ENCODE measurements around the gene CDC42EP3. TPM values are rescaled to one million over a fixed set of nuclear protein-coding genes. Genes with fewer than 3 reads are reported as not detected.

CDC42EP3 gene
- total RNA-seq, 2 donors from 2014 or later = 42.2 to 57.4 TPM

DNA sequence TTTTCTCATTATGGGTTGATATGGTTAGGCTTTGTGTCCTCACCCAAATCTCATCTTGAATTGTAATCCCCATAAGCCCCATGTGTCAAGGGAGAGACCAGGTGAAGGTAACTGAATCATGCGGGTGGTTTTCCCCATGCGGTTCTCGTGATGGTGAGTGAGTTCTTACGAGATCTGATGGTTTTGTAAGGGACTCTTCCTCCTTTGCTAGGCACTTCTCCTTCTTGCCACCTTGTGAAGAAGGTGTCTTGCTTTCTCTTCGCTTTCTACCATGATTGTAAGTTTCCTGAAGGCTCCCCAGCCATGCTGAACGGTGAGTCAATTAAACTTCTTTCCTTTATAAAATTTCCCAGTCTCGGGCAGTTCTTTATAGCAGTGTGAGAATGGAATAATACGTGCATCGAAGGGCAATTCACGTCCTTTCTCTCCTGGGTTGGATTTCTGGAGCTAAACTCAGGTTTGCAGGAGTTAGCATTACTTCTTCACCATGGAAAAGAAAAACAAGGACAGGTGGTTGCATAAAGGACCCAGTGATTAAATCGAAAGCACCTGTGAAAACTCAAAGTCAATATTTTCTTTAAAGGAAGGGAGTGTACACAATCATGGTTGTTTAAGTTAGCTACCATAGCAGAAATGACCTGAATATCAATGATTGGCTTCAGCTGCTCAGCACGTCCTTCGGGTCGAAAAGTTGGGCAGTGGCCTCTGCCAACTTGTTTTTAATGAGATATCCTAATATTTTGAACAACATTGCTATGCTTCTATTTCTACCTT lies 54.1 kb downstream of the CDC42EP3 start:
- Histone ChIP-seq H3K9me3 (no peaks in the 10 kb centered on the region), H3K27me3 (replicated peaks; ENCODE audit: insufficient read depth) (no peaks in the 10 kb centered on the region), H3K36me3 (no peaks in the 10 kb centered on the region), H3K27ac (peak overlapping the region; percentile 80 to 82), H3K4me3 (no peak overlapping the region), H3K4me1 (ENCODE audit: control insufficient read depth in 1 of 2, low read depth in 2 of 2) (peaks cover 41 to 65% of the 10 kb centered on the region in 2 donors)
- no peak for DNase-seq (ENCODE audit: low spot score)
- TF ChIP-seq, protein P1, sequence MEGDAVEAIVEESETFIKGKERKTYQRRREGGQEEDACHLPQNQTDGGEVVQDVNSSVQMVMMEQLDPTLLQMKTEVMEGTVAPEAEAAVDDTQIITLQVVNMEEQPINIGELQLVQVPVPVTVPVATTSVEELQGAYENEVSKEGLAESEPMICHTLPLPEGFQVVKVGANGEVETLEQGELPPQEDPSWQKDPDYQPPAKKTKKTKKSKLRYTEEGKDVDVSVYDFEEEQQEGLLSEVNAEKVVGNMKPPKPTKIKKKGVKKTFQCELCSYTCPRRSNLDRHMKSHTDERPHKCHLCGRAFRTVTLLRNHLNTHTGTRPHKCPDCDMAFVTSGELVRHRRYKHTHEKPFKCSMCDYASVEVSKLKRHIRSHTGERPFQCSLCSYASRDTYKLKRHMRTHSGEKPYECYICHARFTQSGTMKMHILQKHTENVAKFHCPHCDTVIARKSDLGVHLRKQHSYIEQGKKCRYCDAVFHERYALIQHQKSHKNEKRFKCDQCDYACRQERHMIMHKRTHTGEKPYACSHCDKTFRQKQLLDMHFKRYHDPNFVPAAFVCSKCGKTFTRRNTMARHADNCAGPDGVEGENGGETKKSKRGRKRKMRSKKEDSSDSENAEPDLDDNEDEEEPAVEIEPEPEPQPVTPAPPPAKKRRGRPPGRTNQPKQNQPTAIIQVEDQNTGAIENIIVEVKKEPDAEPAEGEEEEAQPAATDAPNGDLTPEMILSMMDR (IDR thresholded peaks at IDR 0.05) = no peak
- ATAC-seq (ENCODE audit: insufficient number of reproducible peaks, low FRiP score, low read depth) = no peak

DNA sequence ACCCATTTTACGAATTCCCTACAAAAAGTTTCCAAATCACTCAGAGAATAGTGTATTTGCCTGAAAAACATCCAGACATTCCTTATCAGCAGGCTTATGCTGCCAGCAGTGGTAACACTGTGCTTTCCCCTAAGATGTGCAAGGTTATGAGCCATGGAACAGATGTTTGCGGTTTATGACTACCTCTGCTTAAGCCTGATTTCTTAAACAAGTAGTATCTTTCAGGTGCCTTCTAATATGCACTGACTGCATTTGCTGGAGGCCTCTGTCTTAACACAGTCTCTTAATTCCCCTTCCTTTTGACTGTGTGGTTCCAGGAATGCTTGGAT lies 54.8 kb downstream of the CDC42EP3 start:
- no peak for DNase-seq (ENCODE audit: low spot score)
- ATAC-seq (ENCODE audit: insufficient number of reproducible peaks, low FRiP score, low read depth) = no peak
- TF ChIP-seq, protein P1 (IDR thresholded peaks at IDR 0.05) = no peak

DNA sequence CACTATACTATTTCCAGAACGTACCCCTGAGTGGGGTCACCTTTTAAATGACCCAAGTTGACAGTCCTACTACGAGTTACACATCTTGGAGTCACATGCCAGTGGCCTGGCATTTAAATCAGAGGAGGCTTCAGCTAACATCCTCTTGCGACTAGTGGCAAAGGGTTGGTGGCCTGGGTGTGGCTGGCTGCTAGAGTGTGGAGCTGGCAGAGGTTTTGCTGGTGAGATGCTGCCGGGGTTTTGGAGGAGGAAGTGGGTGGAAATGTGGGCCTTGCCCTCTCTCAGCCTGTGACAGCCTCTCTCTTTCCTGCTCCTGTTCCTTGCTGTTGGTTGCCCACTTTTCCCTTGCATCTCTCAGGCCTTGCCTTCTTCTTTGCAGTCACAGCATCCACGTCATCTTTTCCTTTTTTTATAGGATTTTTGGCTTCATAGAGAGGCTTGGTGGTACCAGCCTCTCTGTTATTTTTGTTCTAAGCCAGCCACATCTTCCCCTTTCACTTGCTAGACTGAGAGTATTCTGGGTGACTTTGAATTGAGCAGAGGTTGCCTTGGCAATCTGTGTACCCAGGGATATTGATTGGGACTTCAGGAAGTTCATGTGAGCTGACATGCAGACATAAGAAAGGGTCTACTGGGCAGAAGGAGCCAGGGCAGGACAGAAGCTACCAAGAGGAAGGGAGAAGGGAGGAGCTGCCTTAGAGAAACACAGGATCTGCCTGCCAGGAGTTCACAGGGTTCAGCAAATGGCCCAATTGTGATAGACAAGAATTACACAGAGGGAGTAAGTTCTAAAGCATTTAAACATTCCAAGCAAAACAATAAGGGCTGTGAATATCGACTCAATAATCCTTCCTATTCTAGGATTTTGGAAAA lies 55.4 kb downstream of the CDC42EP3 start:
- no peak for ATAC-seq (ENCODE audit: insufficient number of reproducible peaks, low FRiP score, low read depth)
- TF ChIP-seq, protein P1 (IDR thresholded peaks at IDR 0.05) = no peak
- Histone ChIP-seq H3K27ac (peak overlapping the region; percentile 80 to 82), H3K27me3 (replicated peaks; ENCODE audit: insufficient read depth) (no peaks in the 10 kb centered on the region), H3K36me3 (no peaks in the 10 kb centered on the region), H3K4me3 (no peak overlapping the region), H3K9me3 (no peaks in the 10 kb centered on the region), H3K4me1 (ENCODE audit: control insufficient read depth in 1 of 2, low read depth in 2 of 2) (peaks cover 54 to 77% of the 10 kb centered on the region in 2 donors)
- DNase-seq (ENCODE audit: low spot score) = no peak

More for the DNA sequence above, 54.8 kb downstream of the CDC42EP3 start:
- Histone ChIP-seq H3K36me3 (no peaks in the 10 kb centered on the region), H3K4me1 (ENCODE audit: control insufficient read depth in 1 of 2, low read depth in 2 of 2) (peaks cover 48 to 71% of the 10 kb centered on the region in 2 donors), H3K9me3 (no peaks in the 10 kb centered on the region), H3K4me3 (no peak overlapping the region), H3K27me3 (replicated peaks; ENCODE audit: insufficient read depth) (no peaks in the 10 kb centered on the region), H3K27ac (peak overlapping the region; percentile 80 to 82)

DNA sequence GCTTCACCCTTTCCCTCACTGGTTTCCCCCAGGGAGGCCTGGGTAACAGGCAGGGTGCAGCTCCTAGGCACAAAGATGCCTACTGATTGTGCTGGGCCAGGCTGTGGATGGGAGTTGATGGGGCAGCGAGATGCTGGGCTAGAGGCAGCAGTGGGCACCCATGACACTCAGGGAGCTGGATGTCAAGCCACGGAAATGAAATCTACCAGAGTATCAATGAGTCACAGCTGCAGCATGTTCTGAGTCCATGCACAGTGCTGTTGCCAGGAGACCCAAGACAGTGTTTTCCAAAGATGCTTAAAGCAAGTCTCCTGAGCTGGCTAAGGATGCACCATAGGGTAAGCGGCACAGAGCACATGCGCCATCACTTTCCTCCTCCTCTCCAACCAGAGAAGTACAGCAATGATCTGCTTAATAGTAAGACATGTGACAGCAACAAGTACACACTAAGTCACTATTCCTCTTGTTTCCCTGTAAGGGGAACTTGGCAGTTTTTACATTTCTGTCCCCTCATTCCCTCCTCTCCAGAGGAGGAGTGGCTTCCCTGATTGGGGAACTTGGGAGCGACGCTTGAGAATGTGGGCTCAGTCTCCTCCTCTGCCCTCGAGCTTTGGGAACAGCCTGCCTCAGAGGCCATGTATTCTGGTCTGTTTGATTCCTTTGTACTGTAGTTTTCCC lies 57.2 kb downstream of the CDC42EP3 start:
- ATAC-seq (ENCODE audit: insufficient number of reproducible peaks, low FRiP score, low read depth) (peak; percentile 73), DNase-seq (ENCODE audit: low spot score) (no peak)
- TF ChIP-seq, protein P1 (IDR thresholded peaks at IDR 0.05) = no peak
- H3K27ac ChIP-seq = peak overlapping the region in 1 of 2 donors; percentile 3
- peaks cover 50 to 78% of the 10 kb centered on the region in 2 donors for H3K4me1 ChIP-seq (ENCODE audit: control insufficient read depth in 1 of 2, low read depth in 2 of 2)
- no peaks in the 10 kb centered on the region for H3K27me3 ChIP-seq (replicated peaks; ENCODE audit: insufficient read depth)
- H3K9me3 ChIP-seq = no peaks in the 10 kb centered on the region
- no peaks in the 10 kb centered on the region for H3K36me3 ChIP-seq
- H3K4me3 ChIP-seq = no peak overlapping the region

DNA sequence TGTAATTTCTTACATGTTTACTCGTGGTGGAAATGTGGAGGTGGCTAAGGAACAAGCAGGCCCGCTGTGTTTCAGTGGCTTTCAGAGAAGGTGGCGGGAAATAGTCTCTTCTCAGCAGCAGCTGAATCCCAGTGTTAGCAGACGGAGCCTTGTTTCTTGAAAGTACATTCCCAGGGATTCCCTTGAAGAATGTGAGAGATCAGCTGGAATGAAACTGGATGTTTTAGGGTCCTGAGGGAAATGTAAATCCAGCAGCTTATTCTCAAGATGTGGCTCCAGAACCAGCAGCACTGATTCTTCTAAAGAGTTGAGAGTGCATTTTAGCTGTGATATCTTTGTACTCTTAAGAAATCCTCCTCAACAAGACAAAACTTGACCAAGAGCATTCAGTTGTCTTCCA lies 59.1 kb downstream of the CDC42EP3 start:
- ATAC-seq (ENCODE audit: insufficient number of reproducible peaks, low FRiP score, low read depth) = no peak

More for the DNA sequence above, 59.1 kb downstream of the CDC42EP3 start:
- Histone ChIP-seq H3K27me3 (replicated peaks; ENCODE audit: insufficient read depth) (no peaks in the 10 kb centered on the region), H3K4me3 (no peak overlapping the region), H3K9me3 (no peaks in the 10 kb centered on the region), H3K4me1 (ENCODE audit: control insufficient read depth in 1 of 2, low read depth in 2 of 2) (peaks cover 48 to 66% of the 10 kb centered on the region in 2 donors), H3K36me3 (no peaks in the 10 kb centered on the region), H3K27ac (peak overlapping the region; percentile 34 to 70)
- TF ChIP-seq, protein P1 (IDR thresholded peaks at IDR 0.05) = no peak
- no peak for DNase-seq (ENCODE audit: low spot score)

Data from thoracic aorta (tissue), 2 donors.